ENCODE measurements around the gene ATP8A2. TPM values are rescaled to one million over a fixed set of nuclear protein-coding genes. Genes with fewer than 3 reads are reported as not detected.

ATP8A2 gene
- total RNA-seq, 1 donor from 2014 or later, result not detected

GRCh38 chr13:25455146-25455545 lies 83.4 kb downstream of the ATP8A2 start:
- DNase-seq (ENCODE audit: low read depth) (peak; percentile 73), FAIRE-seq (no peak)
- Histone ChIP-seq H3K4me3 (ENCODE audit: low read depth, low read length) (no peak overlapping the region), H3K36me3 (ENCODE audit: control insufficient read depth, insufficient read depth, low read length) (no peaks in the 10 kb centered on the region), H3K27me3 (ENCODE audit: control insufficient read depth, insufficient read depth, low read length) (no peaks in the 10 kb centered on the region)
- TF ChIP-seq, protein P1, sequence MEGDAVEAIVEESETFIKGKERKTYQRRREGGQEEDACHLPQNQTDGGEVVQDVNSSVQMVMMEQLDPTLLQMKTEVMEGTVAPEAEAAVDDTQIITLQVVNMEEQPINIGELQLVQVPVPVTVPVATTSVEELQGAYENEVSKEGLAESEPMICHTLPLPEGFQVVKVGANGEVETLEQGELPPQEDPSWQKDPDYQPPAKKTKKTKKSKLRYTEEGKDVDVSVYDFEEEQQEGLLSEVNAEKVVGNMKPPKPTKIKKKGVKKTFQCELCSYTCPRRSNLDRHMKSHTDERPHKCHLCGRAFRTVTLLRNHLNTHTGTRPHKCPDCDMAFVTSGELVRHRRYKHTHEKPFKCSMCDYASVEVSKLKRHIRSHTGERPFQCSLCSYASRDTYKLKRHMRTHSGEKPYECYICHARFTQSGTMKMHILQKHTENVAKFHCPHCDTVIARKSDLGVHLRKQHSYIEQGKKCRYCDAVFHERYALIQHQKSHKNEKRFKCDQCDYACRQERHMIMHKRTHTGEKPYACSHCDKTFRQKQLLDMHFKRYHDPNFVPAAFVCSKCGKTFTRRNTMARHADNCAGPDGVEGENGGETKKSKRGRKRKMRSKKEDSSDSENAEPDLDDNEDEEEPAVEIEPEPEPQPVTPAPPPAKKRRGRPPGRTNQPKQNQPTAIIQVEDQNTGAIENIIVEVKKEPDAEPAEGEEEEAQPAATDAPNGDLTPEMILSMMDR (IDR thresholded peaks at IDR 0.05; ENCODE audit: insufficient read depth, low read length, severe bottlenecking), result no peak

GRCh38 chr13:25457566-25457965 lies 85.8 kb downstream of the ATP8A2 start:
- Histone ChIP-seq H3K27me3 (ENCODE audit: control insufficient read depth, insufficient read depth, low read length) (no peaks in the 10 kb centered on the region), H3K36me3 (ENCODE audit: control insufficient read depth, insufficient read depth, low read length) (no peaks in the 10 kb centered on the region)
- no peak for FAIRE-seq

DNA sequence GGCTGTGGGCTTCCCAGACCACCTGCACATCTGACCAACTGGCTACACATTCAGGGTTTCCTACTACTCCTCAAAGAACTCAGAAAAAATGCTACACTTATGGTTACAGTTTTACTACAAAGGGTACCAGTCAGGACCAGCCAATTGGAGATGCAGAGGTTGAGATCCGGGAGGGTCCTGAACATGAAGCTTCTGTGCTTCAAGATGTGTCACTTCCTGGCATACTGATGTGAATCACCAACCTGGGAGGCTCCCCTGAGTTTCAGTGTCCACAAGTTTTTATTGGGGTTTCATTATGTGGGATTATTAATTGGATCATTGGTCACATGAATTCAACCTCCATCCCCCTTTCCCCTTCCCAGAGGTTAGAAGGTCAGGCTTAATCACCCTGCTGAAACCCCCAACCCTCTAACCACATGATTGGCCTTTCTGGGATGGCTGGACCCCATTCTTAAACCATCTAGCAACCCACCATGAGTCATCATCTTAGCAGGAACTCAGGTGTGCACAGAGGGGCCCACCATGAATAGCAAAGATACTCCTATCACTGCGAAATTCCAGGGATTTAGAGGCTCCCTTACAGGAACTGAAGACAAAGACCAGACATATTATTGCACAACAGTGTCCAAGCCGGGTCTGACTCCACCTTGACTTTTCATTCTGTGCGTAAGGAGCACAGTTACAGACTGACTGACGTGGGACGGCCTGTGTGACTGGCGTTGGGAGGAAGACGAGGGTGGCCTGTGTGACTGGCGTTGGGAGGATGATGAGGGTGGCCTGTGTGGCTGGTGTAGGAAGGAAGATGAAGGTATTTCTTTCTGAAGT lies 90.7 kb downstream of the ATP8A2 start:
- peak; percentile 44 for DNase-seq (ENCODE audit: low read depth)
- TF ChIP-seq, protein P1 (IDR thresholded peaks at IDR 0.05; ENCODE audit: insufficient read depth, low read length, severe bottlenecking), result no peak
- no peak overlapping the region for H3K4me3 ChIP-seq (ENCODE audit: low read depth, low read length)
- H3K36me3 ChIP-seq (ENCODE audit: control insufficient read depth, insufficient read depth, low read length), result no peaks in the 10 kb centered on the region
- H3K27me3 ChIP-seq (ENCODE audit: control insufficient read depth, insufficient read depth, low read length), result no peaks in the 10 kb centered on the region
- FAIRE-seq, result peak; percentile 23

More at GRCh38 chr13:25457566-25457965, 85.8 kb downstream of the ATP8A2 start:
- DNase-seq (ENCODE audit: low read depth), result no peak
- no peak overlapping the region for H3K4me3 ChIP-seq (ENCODE audit: low read depth, low read length)
- TF ChIP-seq, protein P1 (IDR thresholded peaks at IDR 0.05; ENCODE audit: insufficient read depth, low read length, severe bottlenecking), result no peak

- H3K27me3 ChIP-seq (ENCODE audit: control insufficient read depth, insufficient read depth, low read length), result peaks cover 4% of the 10 kb centered on the region
- DNase-seq (ENCODE audit: low read depth) (peak; percentile 49), FAIRE-seq (no peak)
- no peaks in the 10 kb centered on the region for H3K36me3 ChIP-seq (ENCODE audit: control insufficient read depth, insufficient read depth, low read length)
- no peak overlapping the region for H3K4me3 ChIP-seq (ENCODE audit: low read depth, low read length)
- TF ChIP-seq, protein P1 (IDR thresholded peaks at IDR 0.05; ENCODE audit: insufficient read depth, low read length, severe bottlenecking), result no peak
Measured at GRCh38 chr13:25463496-25463895, 91.7 kb downstream of the ATP8A2 start.

GRCh38 chr13:25466880-25467279 lies 95.1 kb downstream of the ATP8A2 start:
- TF ChIP-seq, protein P1 (IDR thresholded peaks at IDR 0.05; ENCODE audit: insufficient read depth, low read length, severe bottlenecking), result no peak

More at GRCh38 chr13:25466880-25467279, 95.1 kb downstream of the ATP8A2 start:
- no peaks in the 10 kb centered on the region for H3K36me3 ChIP-seq (ENCODE audit: control insufficient read depth, insufficient read depth, low read length)
- H3K4me3 ChIP-seq (ENCODE audit: low read depth, low read length), result no peak overlapping the region
- H3K27me3 ChIP-seq (ENCODE audit: control insufficient read depth, insufficient read depth, low read length), result peaks cover 10% of the 10 kb centered on the region
- DNase-seq (ENCODE audit: low read depth), result no peak
- no peak for FAIRE-seq
